GM12873 (cell line): ENCODE data around the gene RYR3.

ENCODE experiments used
- CTCF ChIP-seq: IDR thresholded peaks from 2 replicates; pipeline ENCODE4 v1.5.1; 2012; ENCODE audit warnings: low read depth, mild to moderate bottlenecking, moderate library complexity, low read length, control low read depth; ENCODE audit not compliant: insufficient read depth; ENCODE audit errors: missing control alignments

Gene RYR3

GRCh38 chr15:33706173-33706572, 395.4 kb downstream of the RYR3 start:
- no peak for TF ChIP-seq CTCF

DNA sequence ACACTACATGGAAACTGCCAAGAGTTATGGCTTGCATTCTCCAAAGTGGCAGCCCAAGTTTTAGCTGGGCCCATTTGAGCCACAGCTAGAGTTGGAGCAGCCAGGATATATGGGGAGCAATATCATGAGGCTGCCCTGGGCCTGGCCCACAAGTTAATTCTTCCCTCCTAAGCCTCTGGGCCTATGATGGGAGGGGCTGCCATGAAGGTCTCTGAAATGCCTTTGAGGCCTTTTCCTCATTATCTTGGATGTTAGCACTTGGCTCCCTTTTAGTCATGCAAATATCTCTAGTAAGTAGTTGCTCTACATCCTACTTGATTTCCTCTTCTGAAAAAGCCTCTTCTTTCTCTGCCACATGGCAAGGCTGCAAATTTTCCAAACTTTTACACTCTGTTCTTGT, 400.0 kb downstream of the RYR3 start:
- no peak for TF ChIP-seq CTCF

GRCh38 chr15:33716025-33716424, 405.3 kb downstream of the RYR3 start:
- TF ChIP-seq CTCF = no peak

DNA sequence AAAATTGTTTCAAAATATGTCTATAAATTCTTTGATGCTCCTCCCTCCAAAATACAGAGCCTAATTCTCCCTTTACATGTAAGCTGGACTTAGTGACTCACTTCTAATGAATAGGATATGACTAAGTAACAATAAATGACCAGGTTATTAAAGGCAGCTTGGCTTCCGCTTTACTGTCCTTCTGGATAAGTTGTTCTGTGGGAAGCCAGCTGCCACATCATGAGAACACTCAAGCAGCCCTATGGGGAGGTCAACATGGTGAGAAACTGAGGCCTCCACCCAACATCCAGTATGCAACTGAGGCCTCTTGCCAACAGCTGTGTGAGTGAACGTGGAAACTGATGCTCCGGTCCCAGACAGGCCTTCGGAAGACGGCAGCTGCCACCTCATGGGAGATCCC, 410.2 kb downstream of the RYR3 start:
- no peak for TF ChIP-seq CTCF

DNA sequence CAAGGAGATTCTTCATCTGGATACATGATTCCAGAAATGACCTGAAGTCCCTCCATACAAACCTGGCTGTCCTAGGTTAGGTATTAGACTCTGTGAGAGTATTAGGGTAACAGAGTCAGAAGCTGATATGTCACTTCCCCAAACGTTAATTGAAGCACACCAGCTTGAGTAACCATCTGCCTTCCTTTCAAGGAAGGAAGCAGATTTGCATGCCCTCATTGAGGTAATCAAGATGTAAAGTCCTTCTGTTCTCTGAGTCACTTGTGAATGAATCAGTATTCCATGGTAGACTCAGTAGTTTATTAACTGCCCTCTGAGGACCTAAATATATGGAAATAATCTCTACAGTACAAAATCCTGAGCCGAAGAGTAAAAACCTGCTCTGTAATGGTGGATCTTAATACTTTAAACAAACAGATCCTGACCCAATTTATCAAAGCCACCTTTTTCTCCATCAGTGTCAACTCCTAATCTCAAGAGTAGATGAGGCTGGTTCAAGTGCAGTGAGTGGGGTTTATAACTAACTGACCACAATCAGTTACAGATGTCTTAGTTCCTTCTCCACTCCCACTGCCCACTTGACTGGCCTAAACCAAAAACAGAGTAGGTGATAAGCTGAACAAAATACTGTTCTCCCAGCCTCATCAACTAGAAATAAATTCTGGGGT, 411.4 kb downstream of the RYR3 start:
- no peak for TF ChIP-seq CTCF

DNA sequence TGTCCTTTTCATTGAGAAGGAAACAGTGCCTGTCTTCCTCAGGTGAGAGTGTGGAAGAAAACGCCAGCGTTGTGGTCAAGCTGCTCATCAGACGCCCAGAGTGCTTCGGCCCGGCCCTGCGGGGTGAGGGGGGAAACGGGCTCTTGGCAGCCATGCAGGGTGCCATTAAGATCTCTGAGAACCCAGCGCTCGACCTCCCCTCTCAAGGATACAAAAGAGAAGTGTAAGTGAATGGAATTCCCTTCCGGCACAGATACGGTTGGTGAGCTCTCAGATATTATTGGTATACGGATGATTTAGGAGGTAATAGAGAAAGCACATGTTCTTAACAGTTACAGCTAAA, 411.9 kb downstream of the RYR3 start:
- no peak for TF ChIP-seq CTCF

- no peak for TF ChIP-seq CTCF
These were observed 413.7 kb downstream of the RYR3 start for GRCh38 chr15:33724321-33725036.
